ENCODE measurements around the gene MTX2.

The MTX2 gene

GRCh38 chr2:176380341-176380740 is 111.1 kb downstream of the MTX2 start:
- no peak for DNase-seq

GRCh38 chr2:176383100-176383499 is 113.9 kb downstream of the MTX2 start:
- DNase-seq, result no peak

- DNase-seq, result no peak
Measured at GRCh38 chr2:176383836-176384442, 114.7 kb downstream of the MTX2 start.

GRCh38 chr2:176385219-176385759 is 116.0 kb downstream of the MTX2 start:
- no peak for DNase-seq

- no peak for DNase-seq
Measured at GRCh38 chr2:176385838-176386237, 116.6 kb downstream of the MTX2 start.

All from activated CD4-positive, alpha-beta T cell treated with anti-CD3 and anti-CD28 coated beads for 48 hours (primary cell).